ENCODE data around the gene KIRREL3.

Gene KIRREL3

GRCh38 chr11:126526471-126526870 is 474.1 kb downstream of the KIRREL3 start:
- DNase-seq (ENCODE audit: insufficient read length, low spot score) (no peak), FAIRE-seq (no peak)

DNA sequence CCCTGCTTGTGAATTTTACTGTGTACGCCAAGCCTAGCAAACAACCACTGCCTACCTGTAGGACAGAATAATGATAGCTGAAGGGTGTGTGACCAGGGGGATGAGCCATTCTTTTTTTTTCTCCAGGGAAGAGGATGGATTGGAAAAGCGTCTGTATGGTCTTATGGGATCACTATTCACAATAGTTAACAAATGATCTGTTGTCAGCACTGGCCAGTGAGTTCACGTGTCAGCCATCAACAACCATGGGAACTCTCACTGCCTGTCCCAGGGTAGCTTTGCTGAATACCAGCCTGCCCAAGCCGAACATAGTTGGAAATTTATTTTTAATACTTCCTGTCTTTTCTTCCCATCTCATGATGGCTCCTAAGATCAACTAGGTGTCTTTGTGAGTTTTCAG is 474.9 kb downstream of the KIRREL3 start:
- DNase-seq (ENCODE audit: insufficient read length, low spot score) (no peak), FAIRE-seq (no peak)

DNA sequence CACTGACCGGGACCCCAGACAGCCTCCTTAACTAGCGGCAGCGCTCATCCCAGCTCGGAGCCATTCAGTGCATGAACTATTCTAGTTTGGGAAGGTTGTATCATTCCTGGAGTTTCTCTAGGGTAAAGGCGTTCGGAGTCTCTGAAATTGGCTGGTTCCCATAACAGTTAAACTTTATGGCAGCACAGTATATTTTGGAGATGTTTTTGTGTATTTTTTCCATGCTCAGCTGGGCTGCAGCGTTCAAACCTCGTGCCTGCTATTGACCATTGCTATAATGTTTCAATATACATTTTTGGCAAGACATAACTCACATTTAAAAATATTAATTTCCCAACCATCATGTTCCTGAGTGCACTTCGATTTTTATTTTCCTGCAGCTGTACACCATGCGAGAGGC is 475.4 kb downstream of the KIRREL3 start:
- DNase-seq (ENCODE audit: insufficient read length, low spot score): no peak
- FAIRE-seq: no peak

- no peak for FAIRE-seq
- no peak for DNase-seq (ENCODE audit: insufficient read length, low spot score)
Observed at GRCh38 chr11:126523441-126524205, 476.9 kb downstream of the KIRREL3 start.

DNA sequence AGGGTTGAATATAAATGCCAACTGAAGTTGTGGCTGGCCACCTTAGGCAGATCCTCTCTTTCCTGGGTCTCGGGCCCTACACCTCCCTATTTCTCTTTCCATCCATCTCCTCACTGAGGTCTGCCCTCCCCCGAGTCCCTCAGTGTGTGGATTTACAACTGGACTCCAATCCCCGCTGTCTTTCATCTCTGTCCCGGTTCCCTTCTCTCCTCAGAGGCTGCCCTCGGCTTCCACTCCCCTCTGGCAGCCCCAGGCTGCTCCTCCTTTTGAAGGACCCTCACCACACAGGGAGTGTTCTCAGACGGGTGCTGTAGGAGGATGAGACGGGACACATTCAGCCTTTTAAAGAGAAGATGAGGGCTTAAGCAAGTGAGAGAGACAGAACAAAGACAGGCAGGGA is 478.0 kb downstream of the KIRREL3 start:
- DNase-seq (ENCODE audit: insufficient read length, low spot score) (no peak), FAIRE-seq (no peak)

DNA sequence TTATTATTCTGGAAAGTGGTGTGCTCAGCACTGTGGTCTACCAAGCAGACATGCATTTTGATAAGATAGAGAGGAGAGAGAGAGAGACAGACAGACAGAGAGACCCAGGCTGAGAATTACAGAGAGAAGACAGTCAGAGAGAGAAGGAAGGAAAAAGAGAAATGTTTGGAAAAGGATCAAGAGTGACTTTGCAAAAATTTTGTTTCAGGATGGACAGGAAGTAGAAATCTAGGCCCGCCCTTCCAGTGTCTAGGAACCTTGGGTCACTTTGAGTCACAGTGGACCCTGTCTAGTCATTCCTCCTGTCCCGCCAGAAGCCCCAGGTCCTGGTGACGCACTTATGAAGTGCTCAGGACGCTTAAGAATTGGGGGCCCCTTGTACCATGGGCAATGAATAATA is 478.4 kb downstream of the KIRREL3 start:
- DNase-seq (ENCODE audit: insufficient read length, low spot score) (no peak), FAIRE-seq (no peak)

DNA sequence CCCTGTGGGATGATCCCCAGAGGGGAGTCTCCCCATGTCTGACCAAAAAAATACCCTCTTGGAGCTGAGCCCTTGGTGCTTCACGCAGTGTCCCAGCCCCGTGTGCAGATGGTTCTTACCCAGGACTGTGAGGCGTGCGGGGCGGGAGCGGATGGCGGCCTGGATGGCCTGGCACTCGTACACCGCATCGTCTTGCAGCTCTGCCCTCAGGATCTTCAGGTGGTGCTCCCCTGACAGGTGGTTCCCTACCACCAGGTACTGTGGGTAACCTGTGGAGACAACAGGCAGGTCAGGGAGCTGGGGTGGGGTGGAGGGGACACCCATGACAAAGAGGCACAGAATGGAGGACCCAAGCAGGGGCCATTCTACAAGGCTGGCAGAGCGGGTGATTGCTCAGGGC is 479.4 kb downstream of the KIRREL3 start:
- FAIRE-seq (no peak), DNase-seq (ENCODE audit: insufficient read length, low spot score) (no peak)

- FAIRE-seq (no peak), DNase-seq (ENCODE audit: insufficient read length, low spot score) (no peak)
Observed at GRCh38 chr11:126519764-126520734, 480.5 kb downstream of the KIRREL3 start.

- no peak for DNase-seq (ENCODE audit: insufficient read length, low spot score)
Observed at GRCh38 chr11:126518972-126519690, 481.4 kb downstream of the KIRREL3 start.

GRCh38 chr11:126518071-126518971 is 482.2 kb downstream of the KIRREL3 start:
- no peak for FAIRE-seq
- DNase-seq (ENCODE audit: insufficient read length, low spot score): no peak

More at GRCh38 chr11:126518972-126519690, 481.4 kb downstream of the KIRREL3 start:
- FAIRE-seq: no peak

DNA sequence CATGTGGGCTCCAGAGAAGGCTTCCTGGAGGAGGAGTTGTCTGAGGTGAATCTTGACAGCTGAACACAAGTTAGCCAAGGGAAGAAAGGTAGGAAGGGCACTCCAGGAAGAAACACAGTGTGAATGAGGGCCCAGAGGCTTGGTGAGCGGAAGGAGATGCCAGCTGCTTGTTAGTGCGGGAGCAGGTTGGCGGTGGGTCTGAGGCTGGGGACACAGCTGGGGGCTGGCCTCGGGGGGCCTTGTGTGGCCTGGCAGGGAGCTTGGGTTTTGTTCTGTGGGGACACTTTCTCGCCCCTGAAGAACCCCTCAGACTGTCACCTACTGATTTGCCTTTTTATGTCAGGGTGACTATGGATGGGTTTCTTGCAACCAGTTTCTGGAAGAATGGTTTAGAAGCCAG is 485.1 kb downstream of the KIRREL3 start:
- FAIRE-seq (no peak), DNase-seq (ENCODE audit: insufficient read length, low spot score) (no peak)

DNA sequence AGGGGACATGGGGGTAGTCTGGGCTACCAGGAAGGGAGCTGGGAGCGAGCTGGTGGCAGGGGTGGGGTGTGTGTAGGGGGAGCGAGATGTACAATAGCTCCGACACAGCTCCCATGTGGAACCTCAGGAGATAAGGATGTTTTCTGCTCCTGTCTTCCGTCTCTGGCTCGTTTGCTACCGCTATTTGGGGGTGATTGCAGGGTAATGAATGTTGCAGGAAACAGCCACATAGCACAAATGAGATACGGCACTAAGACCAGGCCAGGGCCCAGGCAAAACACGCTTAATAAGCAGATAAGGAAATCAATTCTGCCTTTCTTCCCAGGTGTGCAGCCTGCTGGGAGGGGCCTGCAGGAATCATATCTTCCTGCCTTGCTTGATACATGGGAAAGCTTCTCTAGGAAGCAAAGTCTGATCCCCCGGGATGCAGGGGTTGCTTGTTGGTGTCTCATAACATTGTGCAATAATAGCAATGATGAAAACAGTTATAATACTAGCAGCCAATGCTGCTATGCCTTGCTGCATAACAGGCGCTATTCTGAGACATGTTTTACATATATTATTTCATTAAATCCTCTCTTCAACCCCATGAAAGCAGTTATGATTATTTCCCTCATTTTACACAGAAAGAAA is 486.4 kb downstream of the KIRREL3 start:
- FAIRE-seq: no peak

GRCh38 chr11:126512741-126513715 is 487.5 kb downstream of the KIRREL3 start:
- no peak for FAIRE-seq
- DNase-seq (ENCODE audit: insufficient read length, low spot score): no peak

More for the DNA sequence above, 486.4 kb downstream of the KIRREL3 start:
- no peak for DNase-seq (ENCODE audit: insufficient read length, low spot score)

DNA sequence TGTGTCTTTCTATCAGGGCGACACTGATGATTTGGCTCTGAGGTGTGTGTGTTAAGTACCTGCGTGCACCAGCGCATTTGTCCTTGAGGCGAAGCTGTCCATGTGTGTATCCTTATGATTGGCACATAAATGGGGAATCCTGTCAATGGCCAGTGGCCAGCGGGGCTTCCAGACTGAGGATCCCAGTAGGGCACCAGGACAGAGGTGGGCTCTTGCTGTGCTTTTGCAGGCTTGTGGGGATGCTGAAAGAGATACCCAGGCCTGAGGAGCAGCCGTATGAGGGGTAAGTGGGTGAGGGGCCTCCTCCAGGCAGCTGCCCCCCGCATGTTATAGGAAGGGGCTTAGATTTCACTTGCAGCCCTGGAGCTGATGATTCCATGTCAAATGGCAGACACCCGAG is 488.3 kb downstream of the KIRREL3 start:
- DNase-seq (ENCODE audit: insufficient read length, low spot score) (no peak), FAIRE-seq (no peak)

- FAIRE-seq: no peak
- DNase-seq (ENCODE audit: insufficient read length, low spot score): no peak
Observed at GRCh38 chr11:126511475-126512115, 489.0 kb downstream of the KIRREL3 start.

GRCh38 chr11:126510621-126511370 is 489.8 kb downstream of the KIRREL3 start:
- DNase-seq (ENCODE audit: insufficient read length, low spot score) (no peak), FAIRE-seq (no peak)

- DNase-seq (ENCODE audit: insufficient read length, low spot score) (no peak), FAIRE-seq (no peak)
Observed at GRCh38 chr11:126507646-126508045, 492.9 kb downstream of the KIRREL3 start.

All from HTR-8/SVneo (cell line).